ENCODE data around the gene TEX11.
"Not testable (repeated sequence)": the region's sequence is repeated elsewhere in the genome, so short reads cannot be mapped to it uniquely, and the experiment has no call there.

Gene TEX11

DNA sequence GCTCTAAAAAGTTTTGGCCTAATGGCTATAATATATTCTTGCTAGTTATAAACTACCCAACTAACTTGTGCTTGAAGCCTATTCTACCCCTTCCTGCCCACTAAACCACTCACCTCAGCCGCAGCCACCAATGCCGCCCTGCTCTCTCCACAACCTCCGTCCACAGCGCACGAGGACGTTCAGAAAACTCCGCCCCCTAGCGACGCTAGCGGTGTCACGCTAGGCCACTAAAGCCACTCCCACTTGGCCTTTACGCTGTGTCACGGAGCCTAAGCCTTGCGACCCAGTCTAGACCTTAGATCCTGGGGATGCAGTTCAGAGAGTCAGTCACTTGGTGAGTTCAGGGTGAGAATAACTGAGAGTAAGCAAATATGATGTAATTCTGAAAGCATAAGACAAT, at the start of gene TEX11:
Gene TEX11 (minus strand): TSS at position 171 of the 400 bp plus-strand sequence. CDS start 922 bp downstream, outside the sequence.
- no peak within 1 kb of the TSS for H3K4me2 ChIP-seq
- H3K27me3 ChIP-seq, result peaks cover 8% of the 10 kb centered on the region
- no peaks in the 10 kb centered on the region for H3K4me1 ChIP-seq

DNA sequence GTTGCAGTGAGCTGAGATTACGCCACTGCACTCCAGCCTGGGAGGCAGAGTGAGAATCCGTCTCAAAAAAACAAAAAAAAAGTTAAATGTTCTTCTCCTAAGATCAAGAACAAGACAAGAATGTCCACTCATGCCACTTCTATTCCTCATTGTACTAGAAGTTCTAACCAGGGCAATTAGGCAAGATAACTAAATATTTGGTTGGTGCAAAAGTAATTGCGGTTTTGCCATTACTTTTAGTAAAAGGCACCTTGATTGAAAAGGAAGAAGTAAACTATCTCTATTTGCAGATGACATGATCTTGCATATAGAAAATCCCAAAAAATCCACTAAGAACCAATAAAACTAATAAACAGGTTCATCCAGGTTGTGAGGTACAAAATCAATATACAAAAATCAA, 46.4 kb upstream of the TEX11 start:
- H3K4me3 ChIP-seq, result no peak overlapping the region
- TF ChIP-seq Cebpa-rat (IDR thresholded peaks at IDR 0.05), result no peak
- peaks cover 47% of the 10 kb centered on the region for H3K27me3 ChIP-seq
- no peak overlapping the region for H3K9ac ChIP-seq
- H3K9me3 ChIP-seq, result 0 out of 2 replicates have a peak, but pooled peaks cover 4% of the 10 kb centered on the region
- H3K4me1 ChIP-seq, result no peaks in the 10 kb centered on the region
- H3K27ac ChIP-seq, result no peak overlapping the region
- H3K36me3 ChIP-seq, result no peaks in the 10 kb centered on the region
- no peak overlapping the region for H3K4me2 ChIP-seq
- H4K20me1 ChIP-seq, result no peaks in the 10 kb centered on the region; the same call in 1 of the 2 replicates

More for the DNA sequence above, at the start of gene TEX11:
- Histone ChIP-seq H3K27ac (no peak within 1 kb of the TSS), H4K20me1 (no peaks in the 10 kb centered on the region), H3K9me3 (0 out of 2 replicates have a peak, but pooled peaks cover 3% of the 10 kb centered on the region), H3K36me3 (no peaks in the 10 kb centered on the region), H3K4me3 (no peak within 1 kb of the TSS), H3K9ac (no peak within 1 kb of the TSS)
- TF ChIP-seq Cebpa-rat (IDR thresholded peaks at IDR 0.05), result no peak

DNA sequence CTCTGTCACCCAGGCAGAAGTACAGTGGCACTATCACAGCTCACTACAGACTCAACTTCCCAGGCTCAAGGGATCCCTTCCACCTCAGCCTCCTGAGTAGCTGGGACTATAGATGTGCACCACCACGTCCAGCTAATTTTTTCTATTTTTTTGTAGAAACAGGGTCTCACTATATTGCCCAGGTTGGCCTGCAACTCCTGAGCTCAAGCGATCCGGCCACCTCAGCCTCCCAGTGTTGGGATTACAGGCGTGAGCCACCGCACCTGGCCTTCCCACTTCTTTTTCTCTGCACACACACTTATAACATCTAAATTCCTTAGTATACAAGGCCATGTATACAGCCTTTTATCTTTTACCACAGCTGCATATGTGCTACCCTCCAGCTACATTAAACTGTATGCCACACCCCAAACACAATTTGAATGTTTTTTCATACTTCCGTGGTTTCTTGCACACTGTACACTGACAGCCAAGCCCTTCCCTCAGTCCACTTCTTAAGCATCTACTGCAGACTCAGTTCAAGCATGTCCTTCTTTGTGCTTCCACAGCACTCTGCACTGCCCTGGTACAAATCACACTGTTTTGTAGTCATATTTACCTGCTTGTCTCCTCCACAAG, 15.9 kb upstream of the TEX11 start:
- Histone ChIP-seq H3K9me3 (no peaks in the 10 kb centered on the region), H3K27me3 (peaks cover 81% of the 10 kb centered on the region), H3K27ac (no peak overlapping the region)

DNA sequence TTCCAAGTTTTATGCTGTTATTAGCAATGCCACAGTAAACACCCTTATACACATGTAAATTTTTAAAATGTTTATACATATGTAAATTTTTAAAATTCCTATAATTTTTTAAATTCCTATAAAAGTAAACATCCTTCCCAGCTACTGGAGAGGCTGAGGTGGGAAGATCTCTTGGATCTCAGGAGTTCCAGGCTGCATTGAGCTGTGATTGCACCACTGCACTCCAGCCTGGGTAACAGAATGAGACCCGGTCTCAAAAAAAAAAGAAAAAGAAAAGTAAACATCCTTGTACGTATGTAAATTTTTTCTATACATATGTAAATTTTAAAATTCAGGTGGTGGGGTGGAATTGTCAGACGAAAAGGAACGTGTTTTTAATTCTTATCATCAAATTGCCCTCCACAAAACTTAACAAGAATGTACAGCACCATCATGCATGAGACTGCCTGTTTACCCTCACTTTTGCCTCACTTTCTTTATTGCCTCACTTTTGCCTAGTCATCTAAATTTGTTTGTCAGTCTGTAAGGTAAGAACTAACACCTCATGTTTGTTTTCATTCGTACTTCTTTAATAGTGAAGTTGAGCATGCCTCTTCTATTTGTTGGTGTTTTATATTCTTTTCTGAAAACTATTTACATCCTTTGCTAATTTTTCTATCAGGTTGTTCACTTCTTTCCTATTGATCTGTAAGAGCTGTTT, 14.4 kb upstream of the TEX11 start:
- peaks cover 23% of the 10 kb centered on the region for H3K36me3 ChIP-seq
- no peaks in the 10 kb centered on the region for H3K4me1 ChIP-seq
- no peaks in the 10 kb centered on the region for H3K9me3 ChIP-seq
- no peak overlapping the region for H3K4me3 ChIP-seq
- no peak overlapping the region for H3K9ac ChIP-seq
- H4K20me1 ChIP-seq, result 0 out of 2 replicates have a peak, but pooled peaks cover 3% of the 10 kb centered on the region
- no peak for TF ChIP-seq Cebpa-rat (IDR thresholded peaks at IDR 0.05)
- peaks cover 68% of the 10 kb centered on the region for H3K27me3 ChIP-seq
- H3K27ac ChIP-seq, result no peak overlapping the region
- H3K4me2 ChIP-seq, result no peak overlapping the region

More for the DNA sequence above, 15.9 kb upstream of the TEX11 start:
- Histone ChIP-seq H3K4me3 (no peak overlapping the region), H3K9ac (no peak overlapping the region), H3K4me2 (no peak overlapping the region), H4K20me1 (0 out of 2 replicates have a peak, but pooled peaks cover 5% of the 10 kb centered on the region), H3K36me3 (peaks cover 24% of the 10 kb centered on the region), H3K4me1 (peaks cover under 1% of the 10 kb centered on the region; the same call in 1 of the 2 replicates)
- TF ChIP-seq Cebpa-rat (IDR thresholded peaks at IDR 0.05), result no peak

DNA sequence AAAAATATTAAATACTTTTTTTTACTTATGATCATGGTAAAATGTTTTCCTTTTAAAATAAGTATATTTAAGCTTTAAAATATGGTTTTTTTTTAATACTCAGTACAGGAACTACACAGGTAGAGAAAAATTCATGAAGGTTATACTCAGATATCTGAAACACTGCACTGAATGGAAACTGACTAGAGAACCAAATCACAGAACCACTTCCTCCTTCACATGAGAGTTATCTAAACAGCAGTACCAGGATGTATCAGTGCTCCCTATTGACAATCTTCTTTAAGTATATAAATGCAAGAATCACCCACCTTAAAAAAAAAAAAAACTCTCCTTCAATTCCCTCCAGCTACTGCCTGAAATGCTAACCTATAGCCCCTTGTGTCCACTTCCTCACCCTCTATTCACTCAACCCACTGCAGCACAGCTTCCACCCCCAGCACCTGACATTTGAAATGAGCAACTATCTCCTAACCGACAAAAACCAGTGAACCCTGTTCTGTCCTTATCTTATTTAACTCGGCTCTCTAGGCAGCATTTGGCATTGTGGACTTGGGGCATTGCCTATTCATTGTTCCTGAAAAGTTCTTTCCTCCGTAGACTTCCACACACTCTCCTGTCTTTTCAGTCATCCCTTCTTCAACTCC, 13.3 kb upstream of the TEX11 start:
- no peaks in the 10 kb centered on the region for H3K9me3 ChIP-seq
- H4K20me1 ChIP-seq, result no peaks in the 10 kb centered on the region
- H3K4me1 ChIP-seq, result no peaks in the 10 kb centered on the region
- no peak overlapping the region for H3K9ac ChIP-seq
- TF ChIP-seq Cebpa-rat (IDR thresholded peaks at IDR 0.05), result no peak
- H3K27me3 ChIP-seq, result peaks cover 58% of the 10 kb centered on the region
- H3K36me3 ChIP-seq, result peaks cover 12% of the 10 kb centered on the region; the same call in 1 of the 2 replicates
- H3K27ac ChIP-seq, result no peak overlapping the region
- H3K4me3 ChIP-seq, result no peak overlapping the region
- H3K4me2 ChIP-seq, result no peak overlapping the region

DNA sequence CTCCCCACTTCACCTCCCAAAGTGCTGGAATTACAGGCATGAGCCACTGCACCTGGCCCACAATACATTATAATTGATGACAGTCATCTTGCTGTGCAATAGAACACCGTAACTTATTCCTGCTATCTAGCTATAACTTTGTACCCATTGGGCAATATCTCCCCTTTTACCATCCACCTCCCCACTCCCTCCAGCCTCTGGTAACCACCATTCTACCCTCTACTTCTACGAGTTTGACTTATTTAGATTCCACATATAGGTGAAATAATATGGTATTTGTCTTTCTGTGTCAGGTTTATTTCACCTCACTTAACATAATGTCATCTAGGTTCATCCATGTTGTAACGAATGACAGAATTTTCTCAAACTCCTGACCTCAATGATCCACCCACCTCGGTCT, 8.2 kb upstream of the TEX11 start:
- Histone ChIP-seq H3K4me1 (no peaks in the 10 kb centered on the region), H3K4me2 (no peak overlapping the region), H3K36me3 (no peaks in the 10 kb centered on the region), H3K9me3 (no peaks in the 10 kb centered on the region), H3K9ac (no peak overlapping the region), H4K20me1 (no peaks in the 10 kb centered on the region), H3K4me3 (no peak overlapping the region), H3K27me3 (peaks cover 26% of the 10 kb centered on the region), H3K27ac (no peak overlapping the region)
- no peak for TF ChIP-seq Cebpa-rat (IDR thresholded peaks at IDR 0.05)

DNA sequence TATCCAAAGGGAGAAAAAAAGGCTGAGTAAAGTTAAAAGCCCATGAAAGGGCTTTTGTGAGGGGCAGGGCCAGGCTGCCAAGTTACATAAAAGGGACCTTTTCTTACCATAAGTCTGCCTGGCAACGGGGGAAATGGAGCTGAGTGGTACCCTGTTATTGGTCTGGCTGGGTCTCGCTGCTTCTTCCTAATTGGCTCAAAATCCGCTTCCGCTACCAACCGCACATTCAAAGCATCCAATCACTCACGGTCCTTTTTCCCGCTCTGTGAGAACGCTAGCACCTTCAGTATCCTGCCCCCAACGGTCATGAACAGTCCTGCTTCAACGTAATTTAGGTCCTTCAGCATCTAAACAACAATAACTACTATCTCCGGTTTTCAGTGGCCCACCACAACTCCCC, 611 bp downstream of the TEX11 start:
- no peak overlapping the region for H3K27ac ChIP-seq
- H3K4me1 ChIP-seq, result no peaks in the 10 kb centered on the region
- no peak overlapping the region for H3K4me3 ChIP-seq
- peaks cover 8% of the 10 kb centered on the region for H3K27me3 ChIP-seq
- no peaks in the 10 kb centered on the region for H3K36me3 ChIP-seq
- H3K4me2 ChIP-seq, result no peak overlapping the region
- H3K9me3 ChIP-seq, result 0 out of 2 replicates have a peak, but pooled peaks cover 3% of the 10 kb centered on the region
- TF ChIP-seq Cebpa-rat (IDR thresholded peaks at IDR 0.05), result no peak
- no peaks in the 10 kb centered on the region for H4K20me1 ChIP-seq
- H3K9ac ChIP-seq, result no peak overlapping the region

DNA sequence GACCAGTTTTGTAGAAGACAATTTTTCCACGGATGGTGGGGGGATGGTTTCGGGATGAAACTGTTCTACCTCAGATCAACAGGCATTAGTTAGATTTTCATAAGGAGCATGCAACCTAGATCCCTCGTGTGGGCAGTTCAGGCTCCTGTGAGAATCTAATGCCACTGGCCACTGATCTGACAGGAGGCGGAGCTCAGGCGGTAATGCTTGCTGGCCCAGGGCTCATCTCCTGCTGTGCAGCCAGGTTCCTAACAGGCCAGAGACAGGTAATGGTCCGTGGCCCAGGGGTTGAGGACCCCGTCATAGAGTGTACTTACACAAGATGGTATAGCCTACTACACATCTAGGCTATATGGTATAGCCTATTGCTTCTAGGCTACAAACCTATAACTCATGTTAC, 7.0 kb downstream of the TEX11 start:
- H3K36me3 ChIP-seq, result no peaks in the 10 kb centered on the region
- no peak for TF ChIP-seq Cebpa-rat (IDR thresholded peaks at IDR 0.05)
- no peak overlapping the region for H3K4me3 ChIP-seq
- no peak overlapping the region for H3K27ac ChIP-seq
- no peaks in the 10 kb centered on the region for H3K9me3 ChIP-seq
- H3K4me1 ChIP-seq, result no peaks in the 10 kb centered on the region
- no peak overlapping the region for H3K4me2 ChIP-seq
- H3K9ac ChIP-seq, result no peak overlapping the region
- H4K20me1 ChIP-seq, result no peaks in the 10 kb centered on the region
- no peaks in the 10 kb centered on the region for H3K27me3 ChIP-seq

DNA sequence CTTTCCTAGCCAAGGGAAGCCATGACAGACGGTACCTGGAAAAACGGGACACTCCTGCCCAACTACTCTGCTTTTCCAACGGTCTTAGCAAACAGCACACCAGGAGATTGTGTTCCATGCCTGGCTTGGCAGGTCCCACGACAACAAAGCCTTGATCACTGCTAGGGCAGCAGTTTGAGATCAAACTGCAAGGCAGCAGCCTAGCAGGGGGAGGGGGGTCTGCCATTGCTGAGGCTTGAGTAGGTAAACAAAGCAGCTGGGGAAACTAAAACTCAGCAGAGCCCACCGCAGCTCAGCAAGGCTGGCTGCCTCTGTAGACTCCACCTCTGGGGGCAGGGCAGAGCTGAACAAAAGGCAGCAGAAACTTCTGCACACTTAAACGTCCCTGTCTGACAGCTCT, 18.1 kb downstream of the TEX11 start:
- not testable (repeated sequence) for H3K9ac ChIP-seq, H3K36me3 ChIP-seq, H4K20me1 ChIP-seq, H3K4me3 ChIP-seq, H3K4me1 ChIP-seq, H3K27ac ChIP-seq, H3K9me3 ChIP-seq, H3K4me2 ChIP-seq
- peaks cover 68% of the 10 kb centered on the region for H3K27me3 ChIP-seq

DNA sequence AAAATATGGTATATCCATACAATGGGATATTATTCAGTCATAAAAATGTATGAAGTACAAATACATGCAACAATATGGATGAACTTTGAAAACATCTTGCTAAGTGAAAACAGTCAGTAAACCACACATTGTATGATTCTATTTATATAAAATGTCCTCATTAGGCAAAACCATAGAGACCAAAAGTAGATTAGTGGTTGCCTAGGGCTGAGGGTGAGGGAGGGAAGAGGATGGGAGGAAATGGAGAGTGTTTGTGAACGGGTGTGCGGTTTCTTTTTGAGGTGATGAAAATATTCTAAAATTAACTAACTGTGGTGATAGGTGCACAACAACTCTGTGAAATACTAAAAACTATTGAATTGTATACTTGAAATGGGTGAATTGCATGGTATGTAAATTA, 29.6 kb downstream of the TEX11 start:
- Histone ChIP-seq H3K4me1 (no peaks in the 10 kb centered on the region), H3K4me2 (no peak overlapping the region), H3K27me3 (peaks cover 45% of the 10 kb centered on the region), H4K20me1 (no peaks in the 10 kb centered on the region), H3K4me3 (no peak overlapping the region), H3K27ac (no peak overlapping the region), H3K9me3 (0 out of 2 replicates have a peak, but pooled peaks cover 7% of the 10 kb centered on the region), H3K9ac (no peak overlapping the region), H3K36me3 (no peaks in the 10 kb centered on the region)
- no peak for TF ChIP-seq Cebpa-rat (IDR thresholded peaks at IDR 0.05)
